ENCODE data around the gene AP3B1.

The AP3B1 gene

DNA sequence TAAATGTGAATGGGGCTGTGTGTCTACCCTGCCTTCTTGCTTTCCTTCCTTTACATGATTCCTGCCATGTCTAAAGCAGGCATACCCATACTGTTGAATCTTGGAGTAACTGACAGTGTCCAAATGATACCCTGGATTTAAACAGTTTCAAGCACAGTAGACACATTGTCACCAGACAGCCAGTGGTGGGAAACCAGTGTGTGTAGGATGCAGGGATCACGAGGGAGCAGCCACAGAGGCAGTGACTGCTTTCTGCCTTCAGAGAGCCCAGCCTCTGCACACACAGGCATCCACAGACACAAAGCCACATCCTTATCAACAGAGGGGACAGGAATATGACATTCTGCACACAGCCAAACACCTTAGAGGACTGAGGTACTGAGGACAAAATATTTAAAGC, 334.2 kb downstream of the AP3B1 start:
- no peak for DNase-seq

- no peak for DNase-seq
Observed at GRCh38 chr5:77958642-77959330, 335.7 kb downstream of the AP3B1 start.

DNA sequence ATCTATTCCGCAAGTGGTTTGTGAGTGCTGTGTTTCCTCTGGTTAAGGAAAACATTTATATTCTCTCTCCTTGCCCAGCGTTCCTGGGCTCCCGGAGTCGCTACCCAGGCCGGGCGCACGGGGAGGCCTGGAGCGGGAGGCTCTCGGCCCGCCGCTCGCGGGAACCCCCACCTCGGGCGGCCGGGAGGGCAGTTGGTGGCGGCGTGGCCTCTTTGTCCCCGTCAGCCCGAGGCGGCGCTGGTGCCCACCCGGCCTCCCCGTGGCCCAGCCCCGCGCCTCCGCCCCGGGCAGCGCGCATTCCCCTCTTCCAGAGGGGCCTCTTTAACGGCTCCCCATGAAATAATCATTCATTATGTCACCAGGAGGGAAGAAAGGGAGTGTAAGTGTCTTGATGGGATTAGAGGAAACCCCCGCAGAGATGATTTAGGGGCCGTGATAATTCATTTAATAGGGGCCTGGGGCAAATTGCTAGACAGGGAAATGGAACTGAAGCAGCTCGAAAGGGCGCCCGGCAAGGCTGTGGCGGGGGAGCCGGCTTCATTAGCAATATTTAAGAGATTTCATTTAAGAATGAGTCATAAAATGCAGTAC, 336.5 kb downstream of the AP3B1 start:
- DNase-seq, result no peak

- no peak for DNase-seq
Observed at GRCh38 chr5:77957516-77957915, 337.0 kb downstream of the AP3B1 start.

DNA sequence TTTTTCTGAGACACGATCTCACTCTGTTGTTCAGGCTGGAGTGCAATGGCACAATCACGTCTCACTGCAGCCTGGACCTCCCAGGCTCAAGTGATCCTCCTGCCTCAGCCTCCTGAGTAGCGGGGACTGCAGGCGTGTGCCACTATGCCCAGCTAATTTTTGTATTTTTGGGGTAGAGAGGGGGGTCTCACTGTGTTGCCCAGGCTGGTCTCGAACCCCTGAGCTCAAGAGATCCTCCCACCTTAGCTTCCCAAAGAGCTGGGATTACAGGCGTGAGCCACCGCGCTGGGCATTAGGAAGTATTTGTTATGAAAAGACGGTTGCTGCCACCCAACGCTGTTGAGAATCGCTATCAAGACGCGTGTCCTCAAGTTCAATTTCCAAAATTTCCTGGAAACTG, 337.4 kb downstream of the AP3B1 start:
- no peak for DNase-seq

DNA sequence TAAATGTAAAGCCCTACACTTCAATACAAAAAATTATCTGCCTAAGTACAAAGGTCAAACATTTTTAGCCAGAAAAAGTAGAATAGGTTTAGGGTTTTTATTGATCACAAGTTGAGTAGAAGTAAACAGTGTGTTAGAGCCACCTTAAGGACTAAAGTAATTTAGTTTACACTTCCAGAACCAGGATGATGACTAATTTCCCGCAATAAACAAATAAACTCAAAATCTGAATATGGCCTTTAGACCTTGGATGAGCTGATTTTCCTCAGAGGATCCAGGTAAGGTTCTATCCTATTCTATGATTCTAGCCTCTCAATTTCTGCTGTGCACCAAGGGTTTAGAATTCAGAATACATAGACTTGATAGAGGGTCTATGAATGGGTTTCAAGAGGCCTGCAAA, 338.9 kb downstream of the AP3B1 start:
- DNase-seq, result no peak

DNA sequence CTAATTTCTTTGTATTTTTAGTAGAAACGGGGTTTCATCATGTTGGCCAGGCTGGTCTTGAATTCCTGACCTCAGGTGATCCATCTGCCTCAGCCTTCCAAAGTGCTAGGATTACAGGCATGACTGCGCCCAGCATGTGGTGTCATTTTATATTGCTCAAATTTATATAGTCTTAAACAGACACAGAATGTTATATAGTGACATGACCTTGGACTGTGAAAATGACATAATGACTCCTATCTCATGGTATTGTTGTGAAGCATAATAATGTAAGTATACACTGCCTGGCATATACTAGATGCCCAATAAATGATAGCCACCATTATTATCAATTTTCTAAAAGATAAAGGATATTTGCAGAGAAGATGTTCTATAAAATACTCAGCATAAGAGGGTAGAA, 341.1 kb downstream of the AP3B1 start:
- DNase-seq, result no peak

DNA sequence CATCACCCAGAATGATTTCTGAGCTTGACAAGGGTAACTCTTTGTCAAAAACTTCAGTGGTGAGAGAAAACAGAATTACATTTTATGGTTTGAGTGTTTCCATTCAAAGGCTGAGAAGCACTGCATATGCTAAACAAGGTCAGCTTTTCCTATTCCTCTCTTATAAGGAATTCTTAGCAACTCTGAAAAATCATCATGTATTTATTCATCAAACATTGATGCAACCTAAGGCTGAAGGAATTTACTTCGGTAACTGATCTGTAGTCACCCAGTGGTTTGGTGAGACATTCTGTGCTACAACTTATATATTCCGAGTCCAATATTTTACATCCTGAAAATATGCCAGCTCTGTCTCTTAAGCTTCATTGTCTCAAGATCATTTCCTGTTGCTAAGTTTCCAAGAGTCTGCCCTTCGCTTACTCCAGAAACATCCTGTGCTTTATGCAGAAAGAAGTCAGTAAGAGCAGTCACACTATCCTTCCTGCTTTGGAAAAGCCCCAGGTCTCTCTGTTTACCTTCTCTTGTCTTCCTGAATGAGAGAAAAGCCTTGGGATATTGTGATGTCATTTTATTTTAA, 341.8 kb downstream of the AP3B1 start:
- DNase-seq, result no peak

Data from DMS153 (cell line).